Endodermal cell (in vitro differentiated cells): Measurements from ENCODE around the gene PLBD2. TPM values are rescaled to one million over a fixed set of nuclear protein-coding genes. Genes with fewer than 3 reads are reported as not detected.

ENCODE experiments used
- DNase-seq: peaks from one replicate; pipeline ENCODE4 v3.0.0-alpha.2; 2017
- H3K27ac ChIP-seq: 2 replicates; pipeline ENCODE4 v1.5.1; 2013; ENCODE audit warnings: mild to moderate bottlenecking, low read depth, low read length, moderate library complexity
- H3K27me3 ChIP-seq: 2 replicates; pipeline ENCODE4 v1.6.1; 2013; ENCODE audit warnings: mild to moderate bottlenecking, low read length, moderate library complexity; ENCODE audit not compliant: insufficient read depth, control insufficient read depth, poor library complexity, severe bottlenecking
- H3K36me3 ChIP-seq: 2 replicates; pipeline ENCODE4 v1.7.0; 2013; ENCODE audit warnings: mild to moderate bottlenecking, low read length, moderate library complexity; ENCODE audit not compliant: control insufficient read depth, insufficient read depth
- H3K4me1 ChIP-seq: one replicate; pipeline ENCODE4 v1.7.0; 2013; ENCODE audit warnings: low read length; ENCODE audit not compliant: control insufficient read depth, insufficient read depth
- H3K4me3 ChIP-seq: 2 replicates; pipeline ENCODE4 v1.5.1; 2013; ENCODE audit warnings: mild to moderate bottlenecking, low read length, moderate library complexity
- H3K9ac ChIP-seq: 2 replicates; pipeline ENCODE4 v1.6.1; 2013; ENCODE audit warnings: mild to moderate bottlenecking, low read length, moderate library complexity; ENCODE audit not compliant: poor library complexity, severe bottlenecking; ENCODE audit errors: extremely low read depth
- H3K9me3 ChIP-seq: 2 replicates; pipeline ENCODE4 v1.6.1; 2013; ENCODE audit warnings: mild to moderate bottlenecking, low read length, moderate library complexity; ENCODE audit not compliant: control insufficient read depth
- H3K27ac Mint-ChIP-seq: 2 replicates; pipeline ENCODE4 v1.8.0; 2020; ENCODE audit warnings: mixed read lengths
- H3K27me3 Mint-ChIP-seq: 2 replicates; pipeline ENCODE4 v1.8.0; 2021; ENCODE audit warnings: mild to moderate bottlenecking, mixed read lengths; ENCODE audit not compliant: insufficient read depth
- H3K36me3 Mint-ChIP-seq: 2 replicates; pipeline ENCODE4 v1.8.0; 2020; ENCODE audit warnings: low read depth, mixed read lengths
- H3K4me1 Mint-ChIP-seq: 2 replicates; pipeline ENCODE4 v1.8.0; 2020; ENCODE audit warnings: mixed read lengths
- H3K4me3 Mint-ChIP-seq: 2 replicates; pipeline ENCODE4 v1.8.0; 2020; ENCODE audit warnings: mild to moderate bottlenecking, moderate library complexity, mixed read lengths
- H3K9me3 Mint-ChIP-seq: 2 replicates; pipeline ENCODE4 v1.8.0; 2020; ENCODE audit warnings: mild to moderate bottlenecking, mixed read lengths
- WGBS, 2 experiments: methylation state at CpG; one replicate each; pipeline versions ENCODE4 v1.1.5 to v1.1.7; 2013; ENCODE audit warnings: missing lambda C conversion rate in 2 of 2, mixed read lengths in 1 of 2; ENCODE audit not compliant: insufficient coverage in 1 of 2, insufficient read length in 1 of 2; 5-methylcytosine and 5-hydroxymethylcytosine counted together
- total RNA-seq, 2 donors: library from RNA; stranded (reverse); fragmentation: NEBNext Ultra II Directional in 1 of 2; extraction: Animal tissue kit (Norgen Biotek cat#: 25700) in 1 of 2; gene quantifications; 2 replicates in 1 of 2; 3 replicates in 1 of 2; pipeline ENCODE4 v1.2.1, GENCODE V29; 2021
- TF ChIP-seq, protein P1 (sequence below): fragments of 200-600 bp; sonication (generic); conservative IDR thresholded peaks from 2 replicates; pipeline ENCODE4 v1.5.0; 2021; ENCODE audit warnings: antibody characterized with exemption, mild to moderate bottlenecking

Gene PLBD2
- total RNA-seq, 2 donors from 2014 or later: 19.6 to 27.6 TPM

- H3K4me1 Mint-ChIP-seq: peaks cover 7% of the 10 kb centered on the region
- H3K9ac ChIP-seq: no peak overlapping the region
- no peaks in the 10 kb centered on the region for H3K9me3 Mint-ChIP-seq
- no peaks in the 10 kb centered on the region for H3K27me3 Mint-ChIP-seq
- DNase-seq: peak; percentile 76
- 74 to 80% methylated on average over 6 to 11 of the region's 11 CpGs for WGBS, 2 experiments
- H3K27me3 ChIP-seq: no peaks in the 10 kb centered on the region
- no peak overlapping the region for H3K27ac Mint-ChIP-seq
- peaks cover 8% of the 10 kb centered on the region for H3K4me1 ChIP-seq
- no peaks in the 10 kb centered on the region for H3K36me3 Mint-ChIP-seq
- no peaks in the 10 kb centered on the region for H3K9me3 ChIP-seq
- H3K4me3 Mint-ChIP-seq: no peak overlapping the region
- H3K27ac ChIP-seq: no peak overlapping the region
- TF ChIP-seq, protein P1, sequence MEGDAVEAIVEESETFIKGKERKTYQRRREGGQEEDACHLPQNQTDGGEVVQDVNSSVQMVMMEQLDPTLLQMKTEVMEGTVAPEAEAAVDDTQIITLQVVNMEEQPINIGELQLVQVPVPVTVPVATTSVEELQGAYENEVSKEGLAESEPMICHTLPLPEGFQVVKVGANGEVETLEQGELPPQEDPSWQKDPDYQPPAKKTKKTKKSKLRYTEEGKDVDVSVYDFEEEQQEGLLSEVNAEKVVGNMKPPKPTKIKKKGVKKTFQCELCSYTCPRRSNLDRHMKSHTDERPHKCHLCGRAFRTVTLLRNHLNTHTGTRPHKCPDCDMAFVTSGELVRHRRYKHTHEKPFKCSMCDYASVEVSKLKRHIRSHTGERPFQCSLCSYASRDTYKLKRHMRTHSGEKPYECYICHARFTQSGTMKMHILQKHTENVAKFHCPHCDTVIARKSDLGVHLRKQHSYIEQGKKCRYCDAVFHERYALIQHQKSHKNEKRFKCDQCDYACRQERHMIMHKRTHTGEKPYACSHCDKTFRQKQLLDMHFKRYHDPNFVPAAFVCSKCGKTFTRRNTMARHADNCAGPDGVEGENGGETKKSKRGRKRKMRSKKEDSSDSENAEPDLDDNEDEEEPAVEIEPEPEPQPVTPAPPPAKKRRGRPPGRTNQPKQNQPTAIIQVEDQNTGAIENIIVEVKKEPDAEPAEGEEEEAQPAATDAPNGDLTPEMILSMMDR: no peak
- no peak overlapping the region for H3K4me3 ChIP-seq
- H3K36me3 ChIP-seq: no peaks in the 10 kb centered on the region
These were observed 55.1 kb downstream of the PLBD2 start for GRCh38 chr12:113413488-113413939.

DNA sequence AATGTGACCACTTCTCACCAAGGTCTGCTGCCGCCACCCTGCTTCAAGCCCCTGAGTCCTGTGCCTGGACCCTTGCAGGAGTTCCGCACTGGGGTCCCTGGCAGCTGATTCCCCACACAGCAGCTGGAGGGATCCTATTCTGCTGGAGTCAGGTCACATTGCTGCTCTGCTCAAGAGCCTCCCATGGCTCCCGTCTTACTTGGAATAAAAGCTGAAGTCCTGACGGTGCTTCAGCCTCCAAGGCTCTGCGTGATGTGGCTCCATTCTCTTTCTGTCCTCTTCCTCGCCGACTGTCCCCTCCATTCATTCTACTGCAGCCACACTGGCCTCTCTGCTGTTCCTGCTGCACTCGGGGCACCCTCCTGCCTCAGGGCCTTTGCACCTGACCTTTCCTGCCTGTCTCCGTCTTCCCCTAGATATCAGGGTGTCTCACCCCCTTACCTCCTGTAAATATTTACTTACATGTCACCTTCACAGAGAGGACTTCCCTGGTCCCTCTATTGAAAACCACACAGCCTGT lies 56.2 kb downstream of the PLBD2 start:
- TF ChIP-seq, protein P1: no peak
- no peaks in the 10 kb centered on the region for H3K36me3 Mint-ChIP-seq
- H3K4me1 Mint-ChIP-seq: peaks cover 9% of the 10 kb centered on the region
- H3K9ac ChIP-seq: no peak overlapping the region
- peaks cover 8% of the 10 kb centered on the region for H3K4me1 ChIP-seq
- no peak overlapping the region for H3K4me3 Mint-ChIP-seq
- H3K9me3 Mint-ChIP-seq: no peaks in the 10 kb centered on the region
- 92 to 98% methylated on average over 7 to 9 of the region's 9 CpGs for WGBS, 2 experiments
- H3K27me3 Mint-ChIP-seq: no peaks in the 10 kb centered on the region
- no peaks in the 10 kb centered on the region for H3K9me3 ChIP-seq
- H3K36me3 ChIP-seq: no peaks in the 10 kb centered on the region
- no peak overlapping the region for H3K4me3 ChIP-seq
- peak overlapping the region; percentile 27 for H3K27ac Mint-ChIP-seq
- H3K27me3 ChIP-seq: no peaks in the 10 kb centered on the region
- no peak for DNase-seq
- no peak overlapping the region for H3K27ac ChIP-seq

DNA sequence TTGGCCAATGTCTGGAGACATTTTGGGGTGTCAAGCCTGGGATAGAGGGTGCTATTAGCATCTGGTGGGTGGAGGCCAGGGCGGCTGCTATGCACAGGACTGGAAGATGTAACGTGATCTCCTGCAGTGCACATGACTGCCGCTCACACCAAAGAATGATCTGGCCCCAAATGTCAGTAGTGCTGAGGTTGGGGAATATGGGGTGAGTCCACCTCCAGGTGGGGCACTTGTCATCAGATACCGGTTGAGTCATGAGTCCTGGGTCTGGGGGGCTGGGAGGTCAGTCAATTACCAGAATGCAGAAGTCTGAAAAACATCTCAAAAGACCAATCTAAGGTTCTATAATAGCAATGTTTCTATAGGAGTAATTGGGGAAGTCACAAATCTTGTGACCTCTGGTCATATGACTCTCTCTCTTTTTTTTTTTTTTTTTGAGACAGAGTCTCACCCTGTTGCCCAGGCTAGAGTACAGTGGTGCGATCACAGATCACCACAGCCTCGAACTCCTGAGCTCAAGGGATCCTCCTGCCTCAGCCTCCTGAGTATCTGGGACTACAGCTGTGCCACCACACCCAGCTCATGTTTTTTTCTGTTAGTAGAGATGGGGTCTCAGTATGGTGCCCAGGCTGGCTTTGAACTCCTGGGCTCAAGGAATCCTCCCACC lies 57.8 kb downstream of the PLBD2 start:
- H3K27me3 Mint-ChIP-seq: no peaks in the 10 kb centered on the region
- H3K9me3 Mint-ChIP-seq: no peaks in the 10 kb centered on the region
- no peak for DNase-seq
- TF ChIP-seq, protein P1: no peak
- no peaks in the 10 kb centered on the region for H3K27me3 ChIP-seq
- no peak overlapping the region for H3K4me3 Mint-ChIP-seq
- 86 to 100% methylated on average over 2 to 6 of the region's 6 CpGs for WGBS, 2 experiments
- peaks cover 8% of the 10 kb centered on the region for H3K4me1 ChIP-seq
- H3K4me1 Mint-ChIP-seq: peaks cover 9% of the 10 kb centered on the region
- H3K36me3 ChIP-seq: no peaks in the 10 kb centered on the region
- H3K27ac ChIP-seq: no peak overlapping the region
- no peak overlapping the region for H3K9ac ChIP-seq
- no peaks in the 10 kb centered on the region for H3K36me3 Mint-ChIP-seq
- no peak overlapping the region for H3K4me3 ChIP-seq
- H3K9me3 ChIP-seq: no peaks in the 10 kb centered on the region
- no peak overlapping the region for H3K27ac Mint-ChIP-seq
